NCI-H1417 (cell line): ENCODE data around the gene CACNA1A.
"Not testable (repeated sequence)": the region's sequence is repeated elsewhere in the genome, so short reads cannot be mapped to it uniquely, and the experiment has no call there.

Experiments
- DNase-seq, 3 experiments: peaks; one replicate each; lab custom pipeline; 2025; lab: John Stamatoyannopoulos, UW

Gene CACNA1A

DNA sequence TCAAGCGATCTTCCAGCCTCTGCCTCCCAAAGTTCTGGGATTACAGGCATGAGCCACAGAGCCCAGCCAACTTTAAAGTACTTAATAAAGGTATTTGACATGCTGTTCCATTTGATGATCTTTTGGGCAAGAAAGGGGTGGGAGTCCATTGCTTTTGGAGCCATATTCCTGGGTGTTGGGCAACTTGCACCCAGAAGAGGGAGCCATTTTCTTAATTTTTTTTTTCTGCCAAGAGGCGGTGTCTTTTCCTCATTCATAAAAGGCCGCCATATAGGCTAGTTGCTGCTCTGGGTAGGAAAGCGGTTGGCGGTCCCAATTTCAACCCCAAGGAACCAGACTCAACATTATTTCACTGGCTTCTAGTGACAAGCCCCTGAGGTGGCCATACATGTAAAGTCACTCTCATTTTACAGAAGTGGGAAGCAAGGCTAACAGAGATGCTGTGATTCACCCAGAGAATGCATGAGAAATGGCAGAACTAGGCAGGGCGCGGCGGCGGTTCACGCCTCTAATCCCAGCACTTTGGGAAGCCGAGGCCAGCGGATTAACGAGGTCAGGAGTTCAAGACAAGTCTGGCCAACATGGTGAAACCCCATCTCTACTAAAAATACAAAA, 139.6 kb downstream of the CACNA1A start:
- DNase-seq: peak; percentile 1 to 32 (median 9)

DNA sequence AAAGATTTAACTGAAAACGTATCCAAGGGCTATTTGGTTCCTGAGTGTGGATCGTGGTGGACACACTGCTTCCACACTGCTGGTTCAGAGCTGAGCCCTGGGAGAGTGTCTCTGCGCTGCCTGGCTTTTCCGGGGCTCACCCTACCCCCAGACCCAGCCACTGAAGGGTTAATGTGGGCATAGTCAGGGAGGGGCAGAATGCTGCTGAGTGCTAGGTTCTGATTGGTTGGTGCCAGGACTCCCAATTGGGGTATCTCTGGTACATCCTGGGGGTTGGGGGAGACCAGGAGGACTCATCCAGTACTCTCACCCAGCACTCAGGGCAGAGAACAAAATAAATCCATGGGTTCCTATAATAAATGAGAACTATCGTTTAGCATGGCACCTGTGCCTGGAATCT, 142.3 kb downstream of the CACNA1A start:
- DNase-seq: no peak

DNA sequence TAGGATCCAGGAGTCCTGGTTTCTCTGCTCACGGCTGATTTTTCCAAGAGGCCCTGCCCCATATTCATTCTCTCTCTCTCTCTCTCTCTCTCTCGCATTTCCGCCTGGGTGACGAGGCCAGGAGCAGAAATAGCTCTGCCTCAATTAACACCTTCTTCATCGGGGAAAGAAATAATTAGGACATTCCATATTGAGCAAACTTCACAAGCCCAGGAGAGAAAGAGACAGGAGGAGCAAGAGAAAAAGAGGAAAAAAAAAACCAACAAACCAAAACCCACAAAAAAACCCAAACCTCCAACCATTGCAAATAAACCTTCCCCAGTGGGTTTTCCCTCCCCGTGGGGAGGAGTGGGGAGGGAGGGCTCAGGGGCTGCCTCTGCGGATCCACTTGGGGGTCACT, 143.0 kb downstream of the CACNA1A start:
- no peak for DNase-seq

DNA sequence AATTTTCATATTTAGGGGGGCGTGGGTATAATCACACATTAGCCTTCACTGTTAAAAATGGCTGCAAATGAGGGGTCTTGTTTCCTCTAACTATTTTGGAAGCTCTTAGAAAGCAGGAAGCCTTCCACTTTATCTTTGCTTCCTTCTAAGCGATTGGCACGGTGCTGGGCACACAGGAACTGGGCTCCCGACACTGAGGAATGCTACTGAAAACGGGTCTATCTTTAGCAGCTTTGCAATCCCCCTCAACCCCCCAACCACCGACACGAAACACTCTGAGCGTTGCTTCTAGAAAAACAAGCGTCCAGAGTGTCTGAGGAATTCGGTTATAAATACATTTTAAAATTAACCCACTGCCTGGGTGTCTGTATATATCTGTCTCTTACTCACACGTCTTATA, 143.6 kb downstream of the CACNA1A start:
- no peak for DNase-seq

DNA sequence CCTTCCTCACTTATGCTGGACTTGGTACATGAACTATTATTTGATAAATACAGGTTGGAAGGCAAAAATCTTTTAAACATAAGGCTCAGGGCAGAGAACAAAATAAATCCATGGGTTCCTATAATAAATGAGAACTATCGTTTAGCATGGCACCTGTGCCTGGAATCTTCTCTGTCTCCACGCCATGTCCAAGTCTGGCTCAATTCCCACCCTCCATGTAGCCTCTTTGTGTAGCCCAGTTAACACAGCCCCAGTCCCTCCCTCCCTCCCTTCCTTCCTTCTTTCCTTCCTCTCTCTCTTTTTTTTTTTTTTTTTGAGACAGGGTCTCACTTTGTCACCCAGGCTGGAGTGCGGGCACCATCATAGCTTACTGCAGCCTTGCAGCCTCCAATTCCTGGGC, 144.6 kb downstream of the CACNA1A start:
- not testable (repeated sequence) for DNase-seq

DNA sequence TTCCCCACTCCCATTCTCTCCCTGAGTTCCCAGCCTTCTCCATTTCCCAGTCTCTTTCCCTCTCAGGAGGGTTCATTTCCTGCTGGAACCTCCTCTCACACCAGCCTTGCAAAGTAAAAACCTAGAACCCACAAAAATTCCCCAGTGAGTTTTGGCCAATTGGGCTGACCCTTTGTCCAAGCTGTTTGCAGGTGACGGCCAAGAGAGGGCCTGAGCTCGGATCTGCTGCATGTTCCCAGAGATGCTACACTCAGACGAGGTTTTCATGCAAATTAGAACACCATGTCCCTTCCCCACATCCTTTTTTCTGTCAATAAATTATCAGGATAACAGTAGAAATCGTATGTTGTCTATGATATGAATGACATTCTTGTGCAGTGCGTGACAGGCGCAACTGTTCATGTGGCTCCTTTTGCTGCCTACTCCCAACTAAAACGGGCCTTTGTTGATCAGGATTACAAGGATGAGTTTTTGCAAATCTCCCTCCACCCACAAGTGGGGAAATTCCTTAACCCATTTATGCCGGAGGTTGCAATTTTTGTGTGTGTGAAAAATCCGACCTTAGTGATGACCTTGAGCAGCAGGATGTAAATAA, 149.5 kb downstream of the CACNA1A start:
- no peak for DNase-seq

DNA sequence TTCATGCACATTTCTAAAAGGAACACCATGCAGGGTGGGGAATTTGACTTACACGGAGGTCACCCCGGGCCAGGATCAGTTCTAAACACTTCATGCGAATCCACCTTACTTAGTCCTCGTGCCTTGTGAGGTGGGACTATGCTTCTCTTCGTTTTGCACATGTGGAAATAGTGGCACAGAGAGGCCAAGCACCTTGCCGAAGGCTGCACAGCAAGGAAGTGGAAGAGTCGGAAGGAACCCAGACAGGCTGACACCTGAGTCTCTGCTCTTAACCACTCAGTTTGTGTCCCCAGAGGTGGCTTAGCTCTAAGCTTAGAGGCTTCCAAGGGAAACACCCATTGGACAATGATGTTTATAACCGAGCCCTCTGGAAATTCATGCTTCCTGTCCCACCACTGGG, 150.1 kb downstream of the CACNA1A start:
- DNase-seq: no peak

DNA sequence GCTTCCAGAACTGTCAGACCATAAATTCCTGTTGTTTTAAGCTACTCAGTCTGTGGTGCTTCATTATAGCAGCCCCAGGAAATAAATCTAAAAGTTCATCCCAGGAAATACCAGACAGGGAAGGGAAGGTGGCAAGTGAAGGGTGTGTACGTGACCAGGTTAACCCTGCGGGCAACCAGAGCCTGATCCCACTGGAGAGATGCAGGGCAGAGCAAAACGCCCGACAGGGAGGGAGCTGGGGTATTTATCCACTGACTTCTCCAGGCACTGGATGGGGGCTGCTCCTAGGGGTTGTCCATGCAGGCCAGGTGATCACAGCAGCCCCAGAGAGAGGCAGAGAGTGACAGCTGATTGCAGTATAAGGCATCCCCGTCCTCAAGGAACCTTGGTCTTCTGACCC, 150.9 kb downstream of the CACNA1A start:
- DNase-seq: no peak

DNA sequence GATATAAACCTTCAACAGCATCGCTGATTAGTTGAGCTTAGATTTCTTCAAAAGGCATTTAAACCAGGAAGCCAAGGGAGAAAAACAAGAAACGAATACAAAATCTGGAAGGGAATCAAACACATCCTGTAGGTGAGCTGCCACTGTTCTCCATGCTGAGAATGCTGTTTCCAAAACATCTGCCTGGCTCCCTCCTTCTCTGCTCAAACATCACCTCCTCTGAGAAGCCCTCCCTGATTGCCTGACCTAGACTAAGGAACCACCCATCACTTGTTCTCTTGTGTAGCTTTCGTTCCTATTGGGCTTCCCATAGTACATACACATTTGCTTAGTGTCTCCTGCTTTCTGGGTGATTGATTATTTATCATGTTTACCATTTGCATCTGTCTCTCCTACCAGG, 152.7 kb downstream of the CACNA1A start:
- no peak for DNase-seq

DNA sequence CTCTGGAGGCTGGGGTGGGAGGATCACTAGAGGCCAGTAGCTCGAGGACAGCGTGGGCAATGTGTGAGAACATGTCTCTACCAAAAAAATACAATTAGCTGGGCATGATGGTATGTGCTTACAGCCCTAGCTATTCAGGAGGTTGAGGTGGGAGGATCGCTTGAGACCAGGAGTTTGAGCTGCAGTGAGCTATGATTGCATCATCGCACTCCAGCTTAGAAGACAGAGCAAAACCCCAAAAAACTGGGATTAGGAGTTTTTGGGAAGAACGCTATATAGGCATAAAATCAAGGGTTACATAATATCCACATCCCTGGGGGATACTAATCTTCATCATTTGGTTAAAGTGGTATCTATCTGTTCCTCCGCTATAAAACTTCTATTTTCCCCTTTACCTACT, 155.5 kb downstream of the CACNA1A start:
- DNase-seq: no peak

DNA sequence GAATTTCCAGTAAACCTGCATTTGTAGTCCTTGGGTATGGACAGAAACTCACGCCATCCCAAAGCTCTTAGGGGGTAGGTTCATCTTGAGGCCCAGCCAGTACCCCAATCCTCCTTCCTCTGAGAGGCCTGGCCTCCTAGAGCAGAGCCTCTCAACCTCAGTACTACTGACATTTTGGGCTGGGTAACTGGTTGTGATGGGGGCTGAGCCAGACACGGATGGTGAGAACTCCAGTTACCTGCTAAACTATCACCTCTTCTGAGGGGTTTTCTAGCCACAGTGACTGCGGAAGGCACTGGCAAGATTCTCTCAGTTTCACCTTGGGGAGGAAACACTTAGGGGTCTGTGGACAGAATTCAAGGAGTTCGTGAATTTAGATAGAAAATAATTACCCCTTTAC, 156.2 kb downstream of the CACNA1A start:
- DNase-seq: no peak

DNA sequence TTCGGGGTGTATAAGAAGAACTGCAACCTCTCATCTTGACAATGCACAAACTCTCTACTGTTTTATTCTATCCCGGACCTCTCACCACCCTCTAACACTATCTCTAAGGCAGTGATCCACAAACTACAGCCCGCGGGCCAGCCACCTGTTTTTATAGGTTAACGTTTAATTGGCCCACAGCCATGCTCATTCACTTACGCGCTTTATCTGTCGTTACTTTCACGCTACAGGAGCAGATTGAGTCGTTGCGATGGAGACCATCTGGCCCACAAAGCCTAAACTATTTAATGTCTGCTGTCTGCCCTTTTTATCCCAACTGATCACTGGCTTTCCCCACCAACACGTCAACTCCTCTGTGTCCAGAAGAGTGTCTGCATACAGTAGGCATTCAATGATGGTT, 158.9 kb downstream of the CACNA1A start:
- DNase-seq: no peak

DNA sequence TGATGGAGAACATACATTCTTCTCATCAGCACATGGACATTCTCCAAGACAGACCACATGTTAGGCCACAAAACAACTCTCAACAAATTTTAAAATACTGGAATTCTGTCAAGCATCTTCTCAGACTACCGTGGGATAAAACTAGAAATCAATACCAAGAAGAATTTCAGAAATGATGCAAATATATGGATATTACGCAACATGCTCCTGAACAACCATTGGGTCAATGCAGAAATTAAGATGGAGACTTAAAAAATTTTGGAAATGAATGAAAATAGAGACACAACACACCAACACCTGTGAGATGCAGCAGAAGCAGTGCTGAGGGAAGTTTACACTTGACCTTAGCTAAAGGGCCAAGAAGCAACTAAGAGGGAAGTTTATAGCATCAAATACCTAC, 162.8 kb downstream of the CACNA1A start:
- no peak for DNase-seq

DNA sequence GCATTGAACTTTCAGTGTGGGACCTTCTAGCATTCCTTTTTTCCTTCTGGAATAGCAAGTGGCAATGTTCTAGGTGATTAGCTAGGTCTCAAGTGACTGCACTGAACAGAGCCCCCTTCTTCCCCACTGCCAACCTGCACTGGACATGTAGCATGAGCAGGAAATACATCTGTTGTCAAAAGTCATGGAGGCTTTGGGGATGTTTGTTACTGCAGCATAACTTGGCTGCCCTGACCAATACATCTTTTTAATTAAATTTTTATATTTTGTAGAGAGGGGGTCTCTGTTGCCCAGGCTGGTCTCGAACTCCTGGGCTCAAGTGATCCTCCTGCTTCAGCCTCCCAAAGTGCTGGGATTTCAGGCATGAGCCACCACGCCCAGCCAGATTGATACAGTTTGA, 163.6 kb downstream of the CACNA1A start:
- DNase-seq: no peak

DNA sequence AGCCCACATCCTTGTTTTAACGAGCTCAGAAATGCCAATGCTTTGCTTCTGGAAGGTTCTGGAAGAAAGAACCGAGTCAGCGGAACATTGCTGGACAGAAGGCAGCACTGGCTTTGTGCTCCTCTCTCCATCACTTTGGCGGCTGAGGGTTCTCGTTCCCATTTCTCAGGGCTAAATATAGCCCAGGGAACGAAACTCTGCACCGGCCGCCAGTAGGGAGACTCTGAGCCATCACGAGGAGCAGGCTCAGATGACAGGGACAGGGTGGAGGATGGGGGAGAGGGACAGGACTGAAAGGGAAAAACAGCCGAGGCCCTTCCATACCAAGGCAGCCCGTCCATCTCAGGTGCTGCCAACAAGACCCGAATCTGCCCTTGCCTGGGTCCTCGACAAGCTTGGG, 166.4 kb downstream of the CACNA1A start:
- DNase-seq: no peak

DNA sequence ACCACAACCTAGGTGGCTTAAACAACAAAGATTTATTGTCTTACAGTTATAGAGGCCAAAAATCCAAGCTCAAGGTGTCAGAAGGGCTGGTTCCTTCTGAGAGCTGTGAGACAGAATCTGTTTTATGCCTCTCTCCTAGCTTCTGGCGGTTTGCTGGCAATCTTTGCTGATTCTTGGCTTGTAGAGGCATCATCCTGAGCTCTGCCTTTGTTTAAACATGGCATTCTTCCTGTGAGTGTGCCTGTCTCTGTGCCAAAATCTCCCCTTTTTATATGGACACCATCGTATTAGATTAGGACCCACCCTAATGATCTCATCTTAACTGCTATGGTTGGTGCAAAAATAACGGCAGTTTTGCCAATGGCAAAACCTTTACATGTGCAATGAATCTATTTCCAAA, 169.1 kb downstream of the CACNA1A start:
- DNase-seq: no peak

DNA sequence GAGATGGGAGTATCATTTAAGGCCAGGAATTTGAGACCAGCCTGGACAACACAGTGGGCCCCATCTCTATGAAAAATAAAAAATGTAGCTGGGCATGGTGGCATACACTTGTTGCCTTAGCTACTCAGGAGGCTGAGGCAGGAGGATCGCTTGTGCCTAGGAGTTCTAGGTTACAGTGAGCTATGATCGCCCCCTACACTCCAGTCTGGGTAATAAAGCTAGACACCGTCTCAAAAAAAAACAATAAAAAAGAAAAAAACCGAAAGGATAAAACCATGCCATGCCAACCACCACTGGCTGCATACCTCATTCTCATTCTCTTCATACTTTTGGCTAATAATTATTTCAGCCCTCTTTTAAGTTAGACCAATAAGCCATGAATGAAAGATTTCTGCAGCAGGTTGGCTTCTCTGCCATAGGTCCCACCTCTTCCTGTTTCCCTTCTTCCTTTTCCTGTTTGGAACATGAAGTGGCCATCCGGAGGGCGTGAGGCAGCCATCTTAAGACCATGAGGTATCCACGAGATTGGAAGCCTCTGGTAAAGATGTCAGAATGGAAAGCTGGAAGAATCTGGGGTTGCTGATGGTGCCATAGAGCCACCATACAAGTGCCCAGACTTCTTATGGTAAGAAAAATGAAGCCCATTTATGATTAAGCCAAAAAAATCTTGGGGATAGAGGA, 171.3 kb downstream of the CACNA1A start:
- DNase-seq: no peak

DNA sequence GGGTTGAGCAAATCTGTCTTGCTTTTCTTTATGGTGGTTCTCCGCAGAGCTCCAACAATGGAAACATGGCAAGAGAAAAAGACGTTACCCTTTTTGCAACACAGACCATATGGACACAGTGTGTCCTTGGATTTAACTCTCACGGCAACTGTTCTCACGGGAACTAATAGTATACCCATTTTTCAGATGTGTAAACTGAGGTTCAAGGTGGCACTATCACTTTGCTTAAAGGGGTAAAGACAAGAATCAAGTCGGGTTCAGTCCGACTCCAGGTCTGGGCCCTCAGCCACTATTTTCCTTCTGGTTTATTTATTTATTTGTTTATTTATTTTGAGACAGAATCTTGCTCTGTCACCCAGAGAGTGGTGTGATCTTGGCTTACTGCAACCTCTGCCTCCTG, 176.0 kb downstream of the CACNA1A start:
- DNase-seq: no peak

DNA sequence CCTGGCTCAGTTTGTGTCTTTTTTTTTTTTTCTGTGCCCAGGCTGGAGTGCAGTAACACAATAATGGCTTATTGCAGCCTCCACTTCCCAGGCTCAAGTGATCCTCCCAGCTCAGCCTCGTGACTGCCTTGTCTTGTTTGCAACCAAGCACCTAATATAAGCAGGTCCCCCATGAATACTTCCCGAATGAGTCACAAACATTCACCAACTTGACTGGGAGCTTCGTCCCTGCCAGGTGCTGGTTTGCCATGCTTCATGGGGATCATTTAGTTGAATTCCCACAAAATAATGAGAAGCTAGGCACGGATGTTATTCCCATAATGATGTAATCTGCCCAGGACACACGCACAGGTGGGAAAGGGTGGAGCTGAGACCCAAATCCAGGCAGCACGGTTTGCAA, 176.5 kb downstream of the CACNA1A start:
- DNase-seq: no peak

DNA sequence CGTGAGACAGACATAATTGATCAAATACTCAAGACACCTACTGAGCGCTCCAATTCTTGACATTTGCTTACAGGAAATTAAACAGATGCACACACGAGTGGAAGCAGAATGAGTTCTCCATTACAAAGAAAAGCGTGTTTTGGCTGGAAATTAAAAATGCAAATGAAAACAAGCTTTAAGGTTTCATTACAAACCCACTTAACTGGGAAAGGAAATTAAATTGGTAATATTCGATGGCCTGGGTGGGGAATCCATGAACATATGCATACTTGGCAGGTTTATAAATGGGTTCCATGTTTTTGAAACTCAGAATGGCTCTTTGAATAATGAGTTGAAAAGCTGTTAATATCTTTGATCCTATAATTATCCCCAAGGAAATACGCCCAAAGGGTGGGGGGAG, 178.0 kb downstream of the CACNA1A start:
- DNase-seq: peak in 1 of 3 experiments; percentile 30

DNA sequence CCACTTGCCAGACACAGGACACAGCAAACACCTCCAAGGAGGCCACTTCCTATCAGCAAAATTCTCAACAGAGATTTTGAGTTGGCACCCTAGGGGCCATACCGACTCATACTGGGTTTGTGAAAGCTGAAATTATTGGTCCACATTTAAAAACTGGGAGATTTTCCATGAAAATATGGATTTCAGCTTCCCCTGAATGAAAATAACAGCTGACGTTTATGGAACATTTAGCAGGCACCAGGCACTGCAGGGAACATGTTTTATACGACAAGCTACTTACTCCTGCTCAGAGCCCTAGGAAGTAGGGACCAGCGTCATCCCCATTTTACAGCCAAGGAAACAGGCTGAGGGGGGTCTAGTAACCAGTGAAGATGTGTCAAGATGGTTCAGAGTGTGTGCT, 186.8 kb downstream of the CACNA1A start:
- no peak for DNase-seq

DNA sequence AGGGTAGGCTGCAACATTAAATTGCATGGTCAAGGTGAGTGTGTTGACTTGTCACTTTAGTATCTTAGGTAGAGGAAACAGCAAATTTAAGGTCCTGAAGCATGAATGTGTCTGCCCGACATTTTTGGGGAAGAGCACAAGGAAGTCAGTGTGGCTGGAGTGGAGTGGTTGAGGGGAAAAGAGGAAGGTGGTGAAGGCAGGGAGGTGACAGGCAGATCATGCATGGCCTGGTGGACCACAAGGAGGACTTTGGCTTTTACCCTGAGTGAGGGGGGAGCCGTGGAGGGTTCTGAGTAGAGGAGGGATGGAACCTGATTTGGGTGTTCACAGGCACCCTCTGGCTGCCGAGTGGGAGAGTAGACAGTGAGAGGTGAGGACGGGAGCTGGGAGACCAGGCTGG, 188.1 kb downstream of the CACNA1A start:
- DNase-seq: no peak

DNA sequence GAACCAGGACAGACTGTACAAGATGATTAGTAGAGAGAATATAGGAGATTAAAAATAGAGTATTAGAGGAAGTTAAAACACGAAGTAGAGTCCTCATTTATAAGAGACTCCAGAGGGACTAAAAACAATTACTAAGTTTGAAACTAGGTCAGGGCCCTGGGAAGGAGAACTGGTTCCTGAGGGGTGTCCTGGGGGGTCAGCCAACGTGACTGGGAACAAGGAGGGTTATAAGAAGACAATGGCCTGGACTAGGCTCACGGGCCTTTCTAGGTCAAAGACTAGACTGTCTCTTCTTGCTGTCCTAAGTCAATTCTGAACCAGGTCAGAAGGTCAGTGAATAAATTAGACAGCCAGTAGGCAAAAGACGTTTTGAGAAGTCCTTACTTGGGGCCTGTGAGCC, 190.8 kb downstream of the CACNA1A start:
- DNase-seq: no peak

DNA sequence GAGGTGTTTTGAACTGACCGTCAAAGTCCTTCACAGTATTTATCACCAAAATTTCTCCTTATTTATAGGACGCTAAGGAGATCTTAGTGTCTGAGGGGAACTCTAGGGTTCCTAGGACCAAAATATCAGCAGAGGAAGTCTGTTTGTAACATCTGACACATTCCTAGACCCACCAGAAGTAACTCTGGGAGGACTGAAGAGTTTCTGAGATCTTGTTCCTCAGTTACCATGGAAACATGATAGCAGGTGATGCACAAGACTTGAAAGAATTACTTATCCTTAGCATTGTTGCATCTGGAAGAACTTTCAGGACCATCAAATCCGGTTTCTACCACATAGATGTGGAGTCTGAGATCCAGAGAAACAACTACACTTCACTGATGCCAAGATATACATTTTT, 191.5 kb downstream of the CACNA1A start:
- no peak for DNase-seq
